H1 (cell line): ENCODE results near the gene CNOT10. TPM values are rescaled to one million over a fixed set of nuclear protein-coding genes. Genes with fewer than 3 reads are reported as not detected.

Source experiments
- CTCF ChIA-PET: fragments of 300-600 bp; sonication (Branson Sonifier 250); formaldehyde crosslinking; loops from one replicate; lab custom pipeline; 2021; ENCODE audit not compliant: partially characterized antibody; lab: Charles Lee
- POLR2A ChIA-PET: fragments of 300-600 bp; sonication (Branson Sonifier 250); formaldehyde crosslinking; loops from one replicate; lab custom pipeline; 2021; ENCODE audit warnings: inconsistent platforms; ENCODE audit not compliant: partially characterized antibody; lab: Charles Lee
- DNase-seq, 2 experiments: peaks; one replicate each; pipeline versions ENCODE4 v3.0.0 to v3.0.0-alpha.2; 2010 to 2022; ENCODE audit warnings: low spot score in 2 of 2, low read depth in 1 of 2, mixed read lengths in 1 of 2
- FAIRE-seq: peaks from 2 replicates; lab custom pipeline; 2011; peaks lifted over from hg19 to GRCh38; lab: Jason Lieb, UNC
- H2AFZ ChIP-seq: 2 replicates; pipeline ENCODE4 v1.8.1; 2012; ENCODE audit warnings: low read length, inconsistent platforms
- H2AK5ac ChIP-seq: 2 replicates; pipeline ENCODE4 v1.6.1; 2013; ENCODE audit warnings: low read depth, low read length
- H2BK120ac ChIP-seq: replicated peaks from 2 replicates; pipeline ENCODE3; 2013; ENCODE audit warnings: low read depth, low read length, inconsistent platforms
- H2BK12ac ChIP-seq: 2 replicates; pipeline ENCODE4 v1.6.1; 2013; ENCODE audit warnings: low read depth, low read length
- H2BK15ac ChIP-seq: 2 replicates; pipeline ENCODE4 v1.6.1; 2013; ENCODE audit warnings: low read length
- H2BK20ac ChIP-seq: 2 replicates; pipeline ENCODE4 v1.6.1; 2013; ENCODE audit warnings: low read length
- H2BK5ac ChIP-seq: 2 replicates; pipeline ENCODE4 v1.6.1; 2013; ENCODE audit warnings: low read depth, low read length
- H3K14ac ChIP-seq: 2 replicates; pipeline ENCODE4 v1.6.1; 2013; ENCODE audit warnings: inconsistent platforms; ENCODE audit not compliant: insufficient read length
- H3K18ac ChIP-seq: 2 replicates; pipeline ENCODE4 v1.6.1; 2013; ENCODE audit warnings: low read length; ENCODE audit errors: extremely low read depth
- H3K23ac ChIP-seq: 2 replicates; pipeline ENCODE4 v1.6.1; 2013; ENCODE audit warnings: inconsistent platforms; ENCODE audit not compliant: insufficient read length
- H3K23me2 ChIP-seq: 2 replicates; pipeline ENCODE4 v1.6.1; 2013; ENCODE audit warnings: low read depth, low read length
- H3K27ac ChIP-seq: 2 replicates; pipeline ENCODE4 v1.6.1; 2011; ENCODE audit warnings: low read depth, low read length, inconsistent platforms
- H3K27me3 ChIP-seq, 4 experiments: replicated peaks in 1 of 4; 1 replicate in 1 of 4; 2 replicates in 3 of 4; pipeline versions ENCODE4 v1.6.1 to v1.8.1; 2011 to 2013; ENCODE audit warnings: low read length in 3 of 4, mild to moderate bottlenecking in 3 of 4, inconsistent platforms in 2 of 4, mixed read lengths in 2 of 4, moderate library complexity in 1 of 4; ENCODE audit not compliant: control insufficient read depth in 3 of 4, insufficient read depth in 3 of 4; ENCODE audit errors: extremely low read depth in 1 of 4
- H3K36me3 ChIP-seq, 4 experiments: 2 replicates each; pipeline versions ENCODE4 v1.6.1 to v1.8.1; 2011 to 2013; ENCODE audit warnings: mild to moderate bottlenecking in 4 of 4, low read length in 3 of 4, moderate library complexity in 2 of 4, control low read depth in 1 of 4, inconsistent platforms in 1 of 4; ENCODE audit not compliant: insufficient read depth in 4 of 4, control insufficient read depth in 2 of 4
- H3K4ac ChIP-seq: replicated peaks from 2 replicates; pipeline ENCODE3; 2013; ENCODE audit warnings: low read length, low read depth, mixed read lengths, inconsistent platforms; ENCODE audit not compliant: insufficient read length
- H3K4me1 ChIP-seq, 4 experiments: replicated peaks in 1 of 4; 1 replicate in 1 of 4; 2 replicates in 3 of 4; pipeline versions ENCODE4 v1.6.1 to v1.8.1; 2011 to 2013; ENCODE audit warnings: low read length in 3 of 4, inconsistent platforms in 2 of 4, mixed read lengths in 1 of 4; ENCODE audit not compliant: insufficient read depth in 4 of 4, control insufficient read depth in 3 of 4
- H3K4me2 ChIP-seq, 2 experiments: 2 replicates each; pipeline versions ENCODE4 v1.6.1 to v1.8.1; 2011 to 2013; ENCODE audit warnings: low read depth in 2 of 2, low read length in 2 of 2, control low read depth in 1 of 2, inconsistent platforms in 1 of 2, mild to moderate bottlenecking in 1 of 2; ENCODE audit not compliant: insufficient read depth in 1 of 2
- H3K4me3 ChIP-seq, 4 experiments: fragments of 200-600, 300-600 bp in 1 of 4; sonication (generic), shearing (Covaris generic), sonication (Bioruptor Twin) in 1 of 4; 2 replicates each; pipeline versions ENCODE4 v1.5.1 to v1.8.1; 2011 to 2016; ENCODE audit warnings: low read length in 4 of 4, low read depth in 3 of 4, control low read depth in 2 of 4, inconsistent platforms in 2 of 4, mild to moderate bottlenecking in 2 of 4, mixed read lengths in 1 of 4, moderate library complexity in 1 of 4; ENCODE audit not compliant: insufficient read depth in 2 of 4; ENCODE audit errors: extremely low read depth in 1 of 4
- H3K56ac ChIP-seq: replicated peaks from 2 replicates; pipeline ENCODE3; 2013; ENCODE audit warnings: low read depth, mild to moderate bottlenecking, mixed read lengths, low read length, inconsistent platforms; ENCODE audit not compliant: insufficient read length
- H3K79me1 ChIP-seq: 2 replicates; pipeline ENCODE4 v1.6.1; 2013; ENCODE audit warnings: low read depth, low read length, control low read depth
- H3K79me2 ChIP-seq, 2 experiments: 2 replicates each; pipeline versions ENCODE4 v1.6.1 to v1.8.1; 2012 to 2013; ENCODE audit warnings: low read length in 2 of 2, mild to moderate bottlenecking in 2 of 2, inconsistent platforms in 1 of 2; ENCODE audit not compliant: insufficient read depth in 2 of 2, control insufficient read depth in 1 of 2
- H3K9ac ChIP-seq, 4 experiments: replicated peaks in 1 of 4; 1 replicate in 1 of 4; 2 replicates in 3 of 4; pipeline versions ENCODE4 v1.6.1 to v1.8.1; 2011 to 2013; ENCODE audit warnings: low read depth in 3 of 4, low read length in 3 of 4, control low read depth in 2 of 4, mild to moderate bottlenecking in 2 of 4, moderate library complexity in 2 of 4, inconsistent platforms in 1 of 4; ENCODE audit errors: extremely low read depth in 1 of 4
- H3K9me3 ChIP-seq, 2 experiments: 2 replicates each; pipeline versions ENCODE4 v1.6.1 to v1.8.1; 2012 to 2013; ENCODE audit warnings: mild to moderate bottlenecking in 2 of 2, moderate library complexity in 2 of 2, control low read depth in 1 of 2, inconsistent platforms in 1 of 2, low read depth in 1 of 2, low read length in 1 of 2, mixed read lengths in 1 of 2; ENCODE audit not compliant: insufficient read depth in 2 of 2
- H4K20me1 ChIP-seq, 2 experiments: replicated peaks in 1 of 2; 2 replicates each; pipeline versions ENCODE3 to v1.8.1; 2011 to 2013; ENCODE audit warnings: inconsistent platforms in 2 of 2, low read length in 2 of 2, mild to moderate bottlenecking in 1 of 2; ENCODE audit not compliant: insufficient read depth in 2 of 2, control insufficient read depth in 1 of 2
- H4K5ac ChIP-seq: 2 replicates; pipeline ENCODE4 v1.6.1; 2013; ENCODE audit warnings: low read length, low read depth, mixed read lengths, inconsistent platforms; ENCODE audit not compliant: insufficient read length
- H4K8ac ChIP-seq: 2 replicates; pipeline ENCODE4 v1.8.0; 2013; ENCODE audit warnings: mild to moderate bottlenecking, moderate library complexity, low read length, inconsistent platforms; ENCODE audit not compliant: insufficient read depth; ENCODE audit errors: extremely low read depth
- H4K91ac ChIP-seq: replicated peaks from 2 replicates; pipeline ENCODE3; 2013; ENCODE audit warnings: low read length, mixed read lengths, inconsistent platforms; ENCODE audit not compliant: insufficient read length
- BACH1 ChIP-seq: IDR thresholded peaks from 2 replicates; pipeline ENCODE4 v1.6.1; 2012; ENCODE audit warnings: low read length, improper control_type of control experiment
- BRCA1 ChIP-seq: IDR thresholded peaks from 2 replicates; pipeline ENCODE4 v1.6.1; 2012; ENCODE audit warnings: low read depth, low read length, improper control_type of control experiment
- CBX8 ChIP-seq: fragments of 300-800, 300-1000 bp; sonication (generic); IDR thresholded peaks from 2 replicates; pipeline ENCODE4 v1.7.1; 2016; ENCODE audit warnings: low read depth, low read length, borderline replicate concordance
- GTF2F1 ChIP-seq: IDR thresholded peaks from 2 replicates; pipeline ENCODE4 v1.6.1; 2012; ENCODE audit warnings: low read depth, low read length, improper control_type of control experiment, borderline replicate concordance
- JUND ChIP-seq: IDR thresholded peaks from 2 replicates; pipeline ENCODE4 v1.6.1; 2011; ENCODE audit warnings: mild to moderate bottlenecking, improper control_type of control experiment, low read length
- KDM4A ChIP-seq: IDR thresholded peaks from one replicate; pipeline ENCODE4 v1.7.1; 2012; ENCODE audit warnings: low read depth, mild to moderate bottlenecking, moderate library complexity, low read length, inconsistent platforms; ENCODE audit not compliant: severe bottlenecking
- POLR2AphosphoS5 ChIP-seq: IDR thresholded peaks from 2 replicates; pipeline ENCODE4 v1.6.1; 2011; ENCODE audit warnings: low read depth, low read length
- POU5F1 ChIP-seq: IDR thresholded peaks from 2 replicates; pipeline ENCODE4 v1.6.1; 2011; ENCODE audit warnings: low read depth, mild to moderate bottlenecking, low read length, moderate library complexity
- SIRT6 ChIP-seq: IDR thresholded peaks from one replicate; pipeline ENCODE4 v1.7.1; 2012; ENCODE audit warnings: low read length, inconsistent platforms
- SP4 ChIP-seq: IDR thresholded peaks from 2 replicates; pipeline ENCODE4 v1.6.1; 2012; ENCODE audit warnings: low read length, inconsistent platforms
- SUZ12 ChIP-seq: fragments of 200-600 bp; sonication (generic); IDR thresholded peaks from 2 replicates; pipeline ENCODE4 v1.6.1; 2012; ENCODE audit warnings: mild to moderate bottlenecking, inconsistent platforms, low read length, moderate library complexity, mixed read lengths
- TAF7 ChIP-seq: optimal IDR thresholded peaks from 2 replicates; pipeline ENCODE3; 2011; ENCODE audit warnings: low read depth, mild to moderate bottlenecking, inconsistent platforms, low read length, moderate library complexity, borderline replicate concordance
- WGBS, 2 experiments: shearing (Covaris generic) in 1 of 2; methylation state at CpG; one replicate each; pipeline versions ENCODE4 v1.1.6 to v1.1.7; 2013 to 2015; ENCODE audit warnings: low lambda C conversion rate in 2 of 2, mixed read lengths in 2 of 2, inconsistent platforms in 1 of 2, low coverage in 1 of 2, missing lambda C conversion rate in 1 of 2; ENCODE audit not compliant: insufficient replicate concordance in 2 of 2, insufficient coverage in 1 of 2, insufficient read length in 1 of 2; ENCODE audit errors: extremely low coverage in 1 of 2, missing lambda C conversion rate in 1 of 2; 5-methylcytosine and 5-hydroxymethylcytosine counted together
- polyA plus RNA-seq, 7 experiments: library from polyadenylated mRNA; depleted of rRNA in 3 of 7; stranded (reverse) in 5 of 7; unstranded in 2 of 7; fragments of >200 nt in 5 of 7; fragments of 200-250 nt in 2 of 7; gene quantifications; 1 replicate in 5 of 7; 2 replicates in 1 of 7; 4 replicates in 1 of 7; pipeline versions ENCODE4 v1.2.1 to v1.2.3, GENCODE V29; 2011 to 2013; ENCODE audit warnings: missing spikeins in 2 of 7, mixed read lengths in 2 of 7
- total RNA-seq: library from RNA; stranded (reverse); fragmentation: NEBNext Ultra II Directional; extraction: Animal tissue kit (Norgen Biotek cat#: 25700); gene quantifications from 2 replicates; pipeline ENCODE4 v1.2.1, GENCODE V29; 2021
- TF ChIP-seq, protein P1 (sequence below): IDR thresholded peaks from 2 replicates; pipeline ENCODE4 v1.6.1; 2011; ENCODE audit warnings: low read depth, mild to moderate bottlenecking, low read length; ENCODE audit not compliant: insufficient read depth

Gene CNOT10
- total and polyA plus RNA-seq, 2 of the 8 experiments (the other 6 are each of a cell fraction or from before 2014, with no cell fraction given) = 39.9 to 55.9 TPM

DNA sequence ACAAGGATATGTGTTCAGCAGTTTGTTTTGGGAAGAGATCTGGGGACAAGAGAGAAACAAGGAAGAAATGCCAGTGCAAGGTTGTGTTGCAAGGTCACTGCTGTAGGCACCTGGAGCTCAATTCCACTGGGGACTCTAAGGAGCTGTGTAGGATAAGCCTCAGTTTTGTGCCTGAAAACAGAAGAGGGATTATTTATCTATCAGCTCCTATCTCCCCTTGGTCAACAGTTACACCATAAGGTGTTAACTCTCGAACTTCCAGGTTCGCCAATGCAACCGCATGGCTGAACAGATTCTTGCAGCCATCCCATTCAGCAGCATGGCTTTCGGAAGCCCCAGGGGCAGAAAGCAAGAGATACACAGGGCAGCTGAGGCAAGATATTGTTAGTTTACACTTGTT is 41.6 kb upstream of the CNOT10 start:
- Histone ChIP-seq H3K9ac (no peak overlapping the region), H4K8ac (no peak overlapping the region), H3K9me3 (no peaks in the 10 kb centered on the region), H2BK120ac (no peak overlapping the region), H3K27ac (no peak overlapping the region), H2BK5ac (no peak overlapping the region), H3K4me1 (no peaks in the 10 kb centered on the region), H3K18ac (no peak overlapping the region), H4K20me1 (no peaks in the 10 kb centered on the region), H2AK5ac (no peak overlapping the region), H2BK12ac (no peak overlapping the region), H2BK15ac (no peak overlapping the region), H4K5ac (no peak overlapping the region), H4K91ac (no peak overlapping the region), H2BK20ac (0 out of 2 replicates have a peak overlapping the region, but pooled peaks have one; percentile 64), H3K79me2 (no peaks in the 10 kb centered on the region), H3K4ac (no peak overlapping the region), H2AFZ (peak overlapping the region; percentile 92), H3K79me1 (no peaks in the 10 kb centered on the region), H3K23me2 (no peaks in the 10 kb centered on the region), H3K4me2 (no peak overlapping the region), H3K23ac (no peak overlapping the region), H3K56ac (no peak overlapping the region), H3K36me3 (no peaks in the 10 kb centered on the region), H3K4me3 (no peak overlapping the region), H3K27me3 (no peaks in the 10 kb centered on the region), H3K14ac (no peak overlapping the region)
- DNase-seq (no peak), FAIRE-seq (peak; percentile 65)
- POLR2A ChIA-PET = interaction anchor here (0.8 to 1.4 kb wide), 2 partner anchors 12 to 74 kb away, joined by 3 read pairs; no protein-coding TSS in a partner anchor
- WGBS, 2 experiments = 90% methylated on average over 4 of the region's 4 CpGs; no CpG with 5 or more reads in 1 of the 2 experiments
- CTCF ChIA-PET = interaction anchor here (0.7 to 1.5 kb wide), 6 partner anchors 8 to 203 kb away, joined by 3 to 4 read pairs (median 3); no protein-coding TSS in a partner anchor
- TF ChIP-seq SP4 (no peak), CBX8 (no peak), TAF7 (no peak), BACH1 (no peak), POLR2AphosphoS5 (no peak), BRCA1 (no peak), KDM4A (no peak), SIRT6 (no peak), POU5F1 (no peak), JUND (no peak), SUZ12 (no peak), GTF2F1 (no peak)
- TF ChIP-seq, protein P1, sequence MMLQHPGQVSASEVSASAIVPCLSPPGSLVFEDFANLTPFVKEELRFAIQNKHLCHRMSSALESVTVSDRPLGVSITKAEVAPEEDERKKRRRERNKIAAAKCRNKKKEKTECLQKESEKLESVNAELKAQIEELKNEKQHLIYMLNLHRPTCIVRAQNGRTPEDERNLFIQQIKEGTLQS = no peak
